HepG2 (cell line): Measurements from ENCODE around the gene IMPG2. TPM values are rescaled to one million over a fixed set of nuclear protein-coding genes. Genes with fewer than 3 reads are reported as not detected.

Experiments
- ATAC-seq: fragments of 200-7000 bp; cut with Tn5 transposase; 3 replicates; pipeline ENCODE4 v1.9.1; 2020; ENCODE audit warnings: mild to moderate bottlenecking, moderate library complexity
- BruUV-seq: library from RNA; stranded (reverse); fragments of 400-500 nt; replicated peaks from 2 replicates; lab custom pipeline; 2021; lab: Mats Ljungman, UMichigan
- CTCF ChIA-PET: fragments of 300-600 bp; formaldehyde crosslinking; extraction: SDS; loops from one replicate; lab custom pipeline; 2021; ENCODE audit warnings: low total read pairs, inconsistent platforms, low intra/inter-chr PET ratio; lab: Yijun Ruan, JAX
- POLR2A ChIA-PET: fragments of 350-600 bp; sonication (Branson Sonifier 250); formaldehyde crosslinking; loops from one replicate; lab custom pipeline; 2020; ENCODE audit warnings: antibody characterized with exemption, inconsistent platforms; lab: Yijun Ruan, JAX
- DNase-seq: peaks from one replicate; pipeline ENCODE4 v3.0.0-alpha.2; 2015; ENCODE audit warnings: low spot score
- FAIRE-seq: peaks from 3 replicates; lab custom pipeline; 2011; peaks lifted over from hg19 to GRCh38; lab: Jason Lieb, UNC
- H2AFZ ChIP-seq: one replicate; pipeline ENCODE4 v1.6.1; 2011; ENCODE audit warnings: low read length, inconsistent platforms
- H3K27ac ChIP-seq: fragments of 300-600 bp; 3 replicates; pipeline ENCODE4 v1.8.0; 2011; ENCODE audit warnings: mixed run types, mild to moderate bottlenecking, mixed read lengths, low read length, inconsistent platforms; ENCODE audit not compliant: insufficient read depth; ENCODE audit errors: extremely low read length
- H3K27me3 ChIP-seq, 2 experiments: fragments of 200-600 bp in 1 of 2; 2 replicates in 1 of 2; 3 replicates in 1 of 2; pipeline versions ENCODE4 v1.6.0 to v1.8.0; 2011; ENCODE audit warnings: low read length in 2 of 2, mild to moderate bottlenecking in 2 of 2, moderate library complexity in 2 of 2, inconsistent platforms in 1 of 2; ENCODE audit not compliant: insufficient read depth in 2 of 2, control insufficient read depth in 1 of 2
- H3K36me3 ChIP-seq, 2 experiments: fragments of 200-600 bp in 1 of 2; replicated peaks in 1 of 2; 2 replicates in 1 of 2; 3 replicates in 1 of 2; pipeline versions ENCODE4 v1.5.1 to v1.8.0; 2011; ENCODE audit warnings: low read length in 2 of 2, inconsistent platforms in 1 of 2; ENCODE audit not compliant: insufficient read depth in 2 of 2, control insufficient read depth in 1 of 2
- H3K4me1 ChIP-seq: 2 replicates; pipeline ENCODE4 v1.5.1; 2012; ENCODE audit warnings: low read length, inconsistent platforms; ENCODE audit not compliant: insufficient read depth
- H3K4me2 ChIP-seq: 2 replicates; pipeline ENCODE4 v1.6.0; 2011; ENCODE audit warnings: low read depth, low read length, inconsistent platforms
- H3K4me3 ChIP-seq, 3 experiments: fragments of 200-600 bp in 1 of 3; sonication (generic), shearing (Covaris generic) in 1 of 3; replicated peaks in 1 of 3; 2 replicates each; pipeline ENCODE4 v1.5.1; 2011 to 2016; ENCODE audit warnings: low read length in 3 of 3, inconsistent platforms in 2 of 3, low read depth in 2 of 3, mild to moderate bottlenecking in 2 of 3, control low read depth in 1 of 3, mixed read lengths in 1 of 3; ENCODE audit not compliant: insufficient read depth in 1 of 3
- H3K79me2 ChIP-seq: one replicate; pipeline ENCODE4 v1.6.1; 2011; ENCODE audit warnings: low read length, inconsistent platforms; ENCODE audit not compliant: insufficient read depth
- H3K9ac ChIP-seq: 2 replicates; pipeline ENCODE4 v1.6.0; 2011; ENCODE audit warnings: mild to moderate bottlenecking, low read depth, low read length, inconsistent platforms; ENCODE audit not compliant: insufficient read depth
- H3K9me3 ChIP-seq: 2 replicates; pipeline ENCODE4 v1.5.1; 2012; ENCODE audit warnings: mild to moderate bottlenecking, low read length
- H4K20me1 ChIP-seq: 2 replicates; pipeline ENCODE4 v1.6.0; 2011; ENCODE audit warnings: inconsistent platforms, mild to moderate bottlenecking, low read length, moderate library complexity; ENCODE audit not compliant: insufficient read depth
- DPF2 ChIP-seq: sonication (generic); formaldehyde crosslinking; IDR thresholded peaks from 2 replicates; pipeline ENCODE4 v1.4.0; 2020; ENCODE audit warnings: mild to moderate bottlenecking, low read depth, missing genetic modification reagents, borderline replicate concordance
- EED ChIP-seq: sonication (generic); formaldehyde crosslinking; IDR thresholded peaks from 2 replicates; pipeline ENCODE4 v1.5.0; 2020; ENCODE audit warnings: mild to moderate bottlenecking, missing genetic modification reagents
- GTF2F1 ChIP-seq: fragments of 150-350 bp; IDR thresholded peaks from 2 replicates; pipeline ENCODE4 v1.6.1; 2014; ENCODE audit warnings: low read length
- HOXA3 ChIP-seq: sonication (generic); formaldehyde crosslinking; IDR thresholded peaks from 2 replicates; pipeline ENCODE4 v1.5.0; 2020; ENCODE audit warnings: missing genetic modification reagents
- MLX ChIP-seq: IDR thresholded peaks from 2 replicates; pipeline ENCODE4 v1.6.1; 2016
- MLXIP ChIP-seq: sonication (generic); formaldehyde crosslinking; IDR thresholded peaks from 2 replicates; pipeline ENCODE4 v1.9.0; 2021; ENCODE audit warnings: missing genetic modification reagents, borderline replicate concordance
- MXD1 ChIP-seq: sonication (generic); formaldehyde crosslinking; IDR thresholded peaks from 2 replicates; pipeline ENCODE4 v1.4.0; 2020; ENCODE audit warnings: mild to moderate bottlenecking, missing genetic modification reagents
- NRL ChIP-seq: sonication (generic); formaldehyde crosslinking; IDR thresholded peaks from 2 replicates; pipeline ENCODE4 v1.5.0; 2020; ENCODE audit warnings: missing genetic modification reagents, mild to moderate bottlenecking, moderate library complexity, borderline replicate concordance
- POGK ChIP-seq: sonication (generic); formaldehyde crosslinking; conservative IDR thresholded peaks from 2 replicates; pipeline ENCODE4 v1.8.0; 2022; ENCODE audit warnings: mild to moderate bottlenecking, moderate library complexity, missing genetic modification reagents
- RXRA ChIP-seq: sonication (generic); formaldehyde crosslinking; IDR thresholded peaks from 2 replicates; pipeline ENCODE4 v1.5.1; 2020; ENCODE audit warnings: missing genetic modification reagents
- TEAD2 ChIP-seq: sonication (generic); formaldehyde crosslinking; IDR thresholded peaks from 2 replicates; pipeline ENCODE4 v1.9.0; 2021; ENCODE audit warnings: missing genetic modification reagents
- ZIK1 ChIP-seq: sonication (generic); formaldehyde crosslinking; IDR thresholded peaks from 2 replicates; pipeline ENCODE4 v1.5.0; 2020; ENCODE audit warnings: mild to moderate bottlenecking, low read depth, missing genetic modification reagents, borderline replicate concordance
- ZNF10 ChIP-seq: sonication (generic); formaldehyde crosslinking; IDR thresholded peaks from 2 replicates; pipeline ENCODE4 v1.4.0; 2020; ENCODE audit warnings: mild to moderate bottlenecking, low read depth, missing genetic modification reagents, borderline replicate concordance
- ZNF207 ChIP-seq: fragments of 450-650 bp; IDR thresholded peaks from 2 replicates; pipeline ENCODE4 v1.6.1; 2016; ENCODE audit warnings: antibody characterized with exemption, borderline replicate concordance
- ZNF503 ChIP-seq: sonication (generic); formaldehyde crosslinking; IDR thresholded peaks from 2 replicates; pipeline ENCODE4 v1.4.0; 2020; ENCODE audit warnings: missing genetic modification reagents
- ZNF563 ChIP-seq: sonication (generic); formaldehyde crosslinking; IDR thresholded peaks from 2 replicates; pipeline ENCODE4 v1.8.0; 2022; ENCODE audit warnings: mild to moderate bottlenecking, moderate library complexity, missing genetic modification reagents
- in situ Hi-C: cut with HindIII; loops from 2 replicates; pipeline ENCODE4 v1.10.0; 2017; ENCODE audit warnings: low pct_unique_long_range_greater_than_20kb; ENCODE audit not compliant: extremely low pct_ligation_motif_present
- intact Hi-C: fragments of 100-400 bp; cut with micrococcal nuclease; formaldehyde crosslinking; loops from one replicate; pipeline ENCODE4 v1.10.0; 2022; ENCODE audit not compliant: unreplicated experiment
- polyA plus RNA-seq, 8 experiments: library from polyadenylated mRNA; depleted of rRNA in 3 of 8; stranded (reverse) in 7 of 8; unstranded in 1 of 8; fragments of >200 nt; fragmentation: Illumina TruSeq in 4 of 8; extraction: Trizol in 4 of 8; gene quantifications; 2 replicates each; pipeline versions ENCODE4 v1.2.1 to v1.2.3, GENCODE V29; 2011 to 2016; ENCODE audit warnings: low read depth in 4 of 8, missing spikeins in 1 of 8, mixed read lengths in 1 of 8; ENCODE audit not compliant: insufficient read depth in 1 of 8
- total RNA-seq, 5 experiments: library from RNA; depleted of rRNA; stranded (reverse); fragments of >200 nt; fragmentation: Illumina TruSeq; extraction: Trizol; gene quantifications; 2 replicates each; pipeline ENCODE4 v1.2.3, GENCODE V29; 2016; ENCODE audit warnings: low read depth in 1 of 5

The IMPG2 gene
- total and polyA plus RNA-seq, 2 of the 13 experiments (the other 11 are each of a cell fraction or from before 2014, with no cell fraction given), result 0.02 to 0.03 TPM

- TF ChIP-seq DPF2, result no peak
These were observed 41.2 kb downstream of the IMPG2 start (continued) for GRCh38 chr3:101279162-101279561.

- Histone ChIP-seq H3K4me3 (no peak overlapping the region), H3K4me2 (no peak overlapping the region), H3K79me2 (no peaks in the 10 kb centered on the region), H3K36me3 (no peaks in the 10 kb centered on the region), H3K27me3 (no peaks in the 10 kb centered on the region; a peak in 1 of 5 replicates), H3K27ac (no peak overlapping the region), H3K4me1 (no peaks in the 10 kb centered on the region), H3K9ac (no peak overlapping the region), H4K20me1 (no peaks in the 10 kb centered on the region), H2AFZ (no peak overlapping the region), H3K9me3 (no peaks in the 10 kb centered on the region)
- POLR2A ChIA-PET, result no interaction called here
- ATAC-seq, result no peak
- CTCF ChIA-PET, result no interaction called here
- no peak for DNase-seq
- FAIRE-seq, result no peak
- TF ChIP-seq POGK (no peak), TEAD2 (no peak), MXD1 (no peak), MLXIP (CRISPR knock-in tag) (no peak), RXRA (CRISPR knock-in tag) (no peak), ZNF563 (CRISPR knock-in tag) (no peak), ZIK1 (no peak), MLX (CRISPR knock-in tag) (no peak), EED (CRISPR knock-in tag) (no peak), ZNF10 (CRISPR knock-in tag) (no peak), GTF2F1 (no peak), NRL (CRISPR knock-in tag) (no peak), ZNF207 (no peak), ZNF503 (CRISPR knock-in tag) (no peak), HOXA3 (CRISPR knock-in tag) (no peak)
- in situ Hi-C loops, result no loop called here
- BruUV-seq, result no TSS peak
- intact Hi-C loops, result no loop called here
These were observed 41.6 kb downstream of the IMPG2 start for GRCh38 chr3:101278727-101279126.
